Breast epithelium (tissue), 4 donors: ENCODE results near the gene RFT1. TPM values are rescaled to one million over a fixed set of nuclear protein-coding genes. Genes with fewer than 3 reads are reported as not detected.
"Not testable (repeated sequence)": the region's sequence is repeated elsewhere in the genome, so short reads cannot be mapped to it uniquely, and the experiment has no call there.

Source experiments
- DNase-seq, 2 donors: peaks; one replicate each; pipeline ENCODE4 v3.0.0-alpha.2; 2019; ENCODE audit warnings: low spot score in 2 of 2
- H3K27ac ChIP-seq, 2 donors: fragments of 200-600 bp; sonication (generic) in 1 of 2; one replicate each; pipeline ENCODE4 v1.5.1; 2016 to 2019; ENCODE audit warnings: mild to moderate bottlenecking in 1 of 2
- H3K27me3 ChIP-seq, 2 donors: fragments of 200-600 bp; sonication (generic) in 1 of 2; one replicate each; pipeline versions ENCODE4 v1.5.1 to v1.6.0; 2017 to 2019; ENCODE audit warnings: control low read depth in 1 of 2, mild to moderate bottlenecking in 1 of 2
- H3K36me3 ChIP-seq: fragments of 200-600 bp; one replicate; pipeline ENCODE4 v1.5.1; 2019
- H3K4me1 ChIP-seq, 2 donors: fragments of 200-600 bp; sonication (generic); one replicate each; pipeline ENCODE4 v1.5.1; 2016 to 2019; ENCODE audit warnings: control low read depth in 1 of 2
- H3K4me3 ChIP-seq, 3 donors: fragments of 200-600 bp; sonication (generic); 1 replicate in 2 of 3; 2 replicates in 1 of 3; pipeline ENCODE4 v1.5.1; 2016 to 2019; ENCODE audit warnings: mild to moderate bottlenecking in 3 of 3, moderate library complexity in 2 of 3
- H3K9me3 ChIP-seq, 2 donors: fragments of 200-600 bp; sonication (generic) in 1 of 2; one replicate each; pipeline ENCODE4 v1.5.1; 2016 to 2019; ENCODE audit warnings: control low read depth in 1 of 2
- CTCF ChIP-seq, 3 donors: fragments of 450-650 bp; IDR thresholded peaks; one replicate each; pipeline ENCODE4 v1.5.1; 2016 to 2017; ENCODE audit warnings: antibody characterized with exemption in 3 of 3, mild to moderate bottlenecking in 3 of 3, moderate library complexity in 3 of 3
- POLR2A ChIP-seq: fragments of 450-650 bp; IDR thresholded peaks from one replicate; pipeline ENCODE4 v1.6.1; 2016; ENCODE audit warnings: antibody characterized with exemption, mild to moderate bottlenecking, moderate library complexity
- POLR2AphosphoS5 ChIP-seq, 3 donors: sonication (generic); formaldehyde crosslinking; IDR thresholded peaks; one replicate each; pipeline ENCODE4 v1.6.1; 2017; ENCODE audit warnings: antibody characterized with exemption in 3 of 3
- intact Hi-C: fragments of 100-400 bp; cut with DNase I; formaldehyde crosslinking; loops from one replicate; pipeline ENCODE4 v1.15.1; 2023; ENCODE audit warnings: low total_unique reads
- total RNA-seq, 3 donors: library from RNA; depleted of rRNA; stranded (reverse); fragments of >200 nt; gene quantifications; one replicate each; pipeline ENCODE4 v1.1.0, GENCODE V29; 2016

RFT1 gene
- total RNA-seq, 3 donors from 2014 or later: 9.5 to 11.7 (median 10.1) TPM

DNA sequence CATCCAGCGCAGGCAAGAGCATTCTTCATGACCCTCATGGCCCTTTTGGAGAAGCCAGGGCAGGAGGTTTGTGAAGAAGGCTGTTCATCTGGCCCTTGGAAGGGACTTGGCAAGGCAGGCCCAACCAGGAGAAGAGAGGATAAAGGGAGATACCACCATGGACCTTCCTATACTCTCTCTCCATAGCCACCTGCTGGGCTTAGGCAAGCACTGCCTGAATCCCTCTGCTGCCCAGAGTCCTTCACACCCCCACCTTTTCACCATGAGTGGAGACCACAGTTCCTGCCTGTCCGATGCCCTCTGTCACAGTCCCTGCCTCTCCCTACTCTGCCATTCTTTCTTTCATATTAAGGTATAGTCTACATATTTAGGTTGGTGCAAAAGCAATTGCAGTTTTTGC is 73.8 kb downstream of the RFT1 start:
- H3K4me1 ChIP-seq: no peaks in the 10 kb centered on the region
- DNase-seq: no peak
- TF ChIP-seq POLR2A (no peak), POLR2AphosphoS5 (IDR thresholded peaks at IDR 0.05) (no peak), CTCF (IDR thresholded peaks at IDR 0.05) (no peak)
- intact Hi-C loops: no loop called here
- H3K9me3 ChIP-seq: no peaks in the 10 kb centered on the region
- no peak overlapping the region for H3K27ac ChIP-seq
- no peak overlapping the region for H3K4me3 ChIP-seq
- no peaks in the 10 kb centered on the region for H3K27me3 ChIP-seq
- H3K36me3 ChIP-seq: no peaks in the 10 kb centered on the region

DNA sequence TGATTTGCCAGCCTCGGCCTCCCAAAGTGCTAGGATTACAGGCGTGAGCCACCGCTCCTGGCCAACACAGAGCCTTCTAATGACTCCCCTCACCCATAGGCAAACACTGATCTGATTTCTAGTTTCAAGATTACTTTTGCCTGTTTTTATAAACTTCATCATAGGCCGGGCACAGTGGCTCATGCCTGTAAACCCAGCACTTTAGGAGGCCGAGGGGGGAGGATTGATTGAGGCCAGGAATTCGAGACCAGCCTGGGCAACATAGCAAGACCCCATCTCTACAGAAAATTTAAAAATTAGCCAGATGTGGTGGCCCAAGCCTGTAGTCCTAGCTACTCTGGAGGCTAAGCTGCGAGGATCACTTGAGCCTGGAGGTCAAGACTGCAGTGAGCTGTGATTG is 76.0 kb downstream of the RFT1 start:
- H3K27ac ChIP-seq, H3K4me1 ChIP-seq, H3K4me3 ChIP-seq, H3K27me3 ChIP-seq, DNase-seq, H3K9me3 ChIP-seq, H3K36me3 ChIP-seq, intact Hi-C loops: not testable (repeated sequence)

GRCh38 chr3:53051929-53052328 is 78.3 kb downstream of the RFT1 start:
- no peaks in the 10 kb centered on the region for H3K36me3 ChIP-seq
- TF ChIP-seq POLR2AphosphoS5 (IDR thresholded peaks at IDR 0.05): no peak
- no peak for TF ChIP-seq CTCF (IDR thresholded peaks at IDR 0.05)
- TF ChIP-seq POLR2A: no peak
- H3K9me3 ChIP-seq: no peaks in the 10 kb centered on the region
- H3K27me3 ChIP-seq: no peaks in the 10 kb centered on the region
- intact Hi-C loops: no loop called here
- H3K4me3 ChIP-seq: no peak overlapping the region
- no peak overlapping the region for H3K27ac ChIP-seq
- no peaks in the 10 kb centered on the region for H3K4me1 ChIP-seq
- no peak for DNase-seq

DNA sequence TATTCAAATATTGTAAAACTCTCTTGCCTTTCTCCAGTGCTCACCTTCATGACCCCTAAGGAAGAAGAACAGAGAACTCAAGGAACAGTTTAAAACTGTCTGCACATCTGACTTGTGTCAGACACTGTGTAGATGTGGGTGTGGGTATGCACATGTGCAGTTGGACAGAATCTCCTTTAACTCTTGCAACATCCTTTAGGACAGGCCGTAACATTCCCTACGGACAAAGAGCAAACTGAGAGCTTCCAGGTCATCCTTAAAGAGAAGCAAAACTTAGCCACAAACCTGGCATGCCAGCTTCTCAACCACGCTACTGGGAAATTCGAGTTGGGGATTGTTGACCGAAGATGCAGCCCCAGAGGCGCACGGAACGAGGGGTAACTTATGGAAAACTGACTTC is 80.2 kb downstream of the RFT1 start:
- Histone ChIP-seq H3K4me3 (no peak overlapping the region), H3K4me1 (no peaks in the 10 kb centered on the region), H3K27me3 (no peaks in the 10 kb centered on the region), H3K9me3 (no peaks in the 10 kb centered on the region), H3K27ac (no peak overlapping the region), H3K36me3 (no peaks in the 10 kb centered on the region)
- DNase-seq: no peak
- TF ChIP-seq POLR2A: no peak
- TF ChIP-seq CTCF (IDR thresholded peaks at IDR 0.05): no peak
- TF ChIP-seq POLR2AphosphoS5 (IDR thresholded peaks at IDR 0.05): no peak
- intact Hi-C loops: no loop called here

DNA sequence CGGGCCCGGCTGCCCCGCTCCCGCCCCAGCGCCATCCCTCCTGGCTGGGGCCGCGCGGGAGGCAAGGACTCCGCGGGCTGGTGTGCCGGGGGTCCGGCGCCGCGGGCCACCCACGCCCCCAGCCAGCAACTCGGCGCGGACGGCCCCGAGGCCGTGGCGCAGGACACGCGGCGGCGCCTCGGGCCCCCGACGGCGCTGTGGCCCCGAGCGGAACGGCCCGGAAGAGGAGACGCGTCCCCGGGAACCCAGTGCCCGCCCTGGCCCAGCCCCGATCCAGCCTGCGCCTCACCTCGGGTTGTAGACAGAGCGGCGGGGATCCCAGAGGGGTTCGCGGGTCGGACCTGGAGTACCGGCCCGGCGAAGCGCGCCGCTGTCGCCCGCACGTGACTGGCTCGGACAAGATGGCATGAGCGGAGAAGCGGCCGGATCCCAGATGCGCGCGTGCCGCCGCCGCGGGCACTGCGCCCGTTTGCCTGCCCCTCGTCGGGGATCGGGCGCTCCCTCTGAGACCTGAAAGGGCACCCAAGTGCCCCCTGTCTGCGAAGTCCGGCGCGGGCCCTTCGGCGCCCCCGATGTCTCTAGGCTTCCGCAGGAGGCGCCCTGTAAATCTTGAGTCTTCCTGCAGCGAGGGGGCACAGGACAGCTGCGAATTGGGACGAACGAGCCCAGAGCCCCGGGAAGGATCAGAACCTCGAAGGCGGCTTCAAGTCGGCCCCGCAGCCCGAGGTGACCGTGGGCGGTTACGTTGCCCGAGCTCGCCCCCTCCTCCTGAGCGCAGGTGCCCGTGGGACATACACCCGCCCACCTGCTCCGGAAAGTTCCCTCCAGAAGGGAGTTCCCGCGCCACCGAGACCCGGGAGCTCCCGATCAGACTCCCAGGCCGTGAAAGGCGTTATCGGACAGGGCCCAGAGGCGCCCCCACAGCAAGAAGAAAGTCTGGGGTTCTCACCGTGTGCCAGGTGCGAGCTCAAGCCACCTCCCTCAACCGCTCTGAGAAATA is 83.8 kb downstream of the RFT1 start:
- H3K4me3 ChIP-seq: peak overlapping the region; percentile 84 to 89 (median 86)
- intact Hi-C loops: no loop called here
- no peaks in the 10 kb centered on the region for H3K36me3 ChIP-seq
- peak overlapping the region; percentile 87 to 97 for H3K27ac ChIP-seq
- TF ChIP-seq POLR2AphosphoS5 (IDR thresholded peaks at IDR 0.05) (no peak), CTCF (IDR thresholded peaks at IDR 0.05) (peak in 1 of 3 donors; percentile 30), POLR2A (no peak)
- no peaks in the 10 kb centered on the region for H3K9me3 ChIP-seq
- H3K27me3 ChIP-seq: no peaks in the 10 kb centered on the region
- DNase-seq: peak; percentile 30 to 61
- no peaks in the 10 kb centered on the region for H3K4me1 ChIP-seq
